Measurements from ENCODE around the gene POLN. TPM values are rescaled to one million over a fixed set of nuclear protein-coding genes. Genes with fewer than 3 reads are reported as not detected.

The POLN gene
- total and polyA plus RNA-seq, 2 experiments from 2014 or later, result 1.8 to 4.0 TPM

GRCh38 chr4:2268357-2269205 lies 26.7 kb upstream of the POLN start (continued):
- no peak for TF ChIP-seq ZNF462 (CRISPR knock-in tag; IDR thresholded peaks at IDR 0.05)
- TF ChIP-seq EZH2 (IDR thresholded peaks at IDR 0.05; ENCODE audit: low read depth, unreplicated experiment), result no peak
- no peak for TF ChIP-seq CTCF (conservative IDR thresholded peaks at IDR 0.05; ENCODE audit: low read depth in 2 of 2)

- Histone ChIP-seq H2AFZ (no peak overlapping the region), H3K36me3 (ENCODE audit: insufficient read depth) (no peaks in the 10 kb centered on the region), H3K79me2 (replicated peaks; ENCODE audit: insufficient read depth) (no peaks in the 10 kb centered on the region), H3K27ac (ENCODE audit: low read depth) (no peak overlapping the region), H3F3A (replicated peaks; ENCODE audit: low read depth) (no peaks in the 10 kb centered on the region), H4K20me1 (replicated peaks; ENCODE audit: insufficient read depth) (no peaks in the 10 kb centered on the region), H3K4me1 (ENCODE audit: insufficient read depth) (peaks cover 9% of the 10 kb centered on the region), H3K4me3 (no peak overlapping the region), H3K27me3 (ENCODE audit: insufficient read depth) (0 out of 2 replicates have a peak, but pooled peaks cover 4% of the 10 kb centered on the region), H3K9me2 (ENCODE audit: insufficient read depth) (no peaks in the 10 kb centered on the region), H3K4me2 (no peak overlapping the region)
- no peak for DNase-seq (ENCODE audit: low spot score)
- no peak for ATAC-seq
- no peaks in the 10 kb centered on the region; the same call in 2 of the 3 replicates for H3K36me3 Mint-ChIP-seq (ENCODE audit: low read depth)
- no peaks in the 10 kb centered on the region for H3K9me3 Mint-ChIP-seq
- peaks cover 24% of the 10 kb centered on the region for H3K4me1 Mint-ChIP-seq
- H3K27ac Mint-ChIP-seq, result no peak overlapping the region
- no peak overlapping the region for H3K4me3 Mint-ChIP-seq
- peaks cover 6% of the 10 kb centered on the region for H3K27me3 Mint-ChIP-seq (ENCODE audit: insufficient read depth, low read depth, poor library complexity)
- TF ChIP-seq CREB1 (CRISPR knock-in tag; IDR thresholded peaks at IDR 0.05; ENCODE audit: low read depth) (no peak), JUNB (IDR thresholded peaks at IDR 0.05; ENCODE audit: unreplicated experiment) (no peak), ETS1 (IDR thresholded peaks at IDR 0.05) (no peak), STAT1 (IDR thresholded peaks at IDR 0.05; ENCODE audit: unreplicated experiment) (no peak), EZH2phosphoT487 (IDR thresholded peaks at IDR 0.05; ENCODE audit: unreplicated experiment) (no peak), REST (IDR thresholded peaks at IDR 0.05; ENCODE audit: unreplicated experiment) (no peak), EZH2 (IDR thresholded peaks at IDR 0.05; ENCODE audit: low read depth, unreplicated experiment) (no peak), POLR2AphosphoS5 (IDR thresholded peaks at IDR 0.05; ENCODE audit: low read depth) (no peak), NANOG (IDR thresholded peaks at IDR 0.05; ENCODE audit: borderline replicate concordance) (no peak)
Measured at GRCh38 chr4:2267841-2268240, 25.9 kb upstream of the POLN start.
